ENCODE results near the gene GRID2.

- TF ChIP-seq, protein P1, sequence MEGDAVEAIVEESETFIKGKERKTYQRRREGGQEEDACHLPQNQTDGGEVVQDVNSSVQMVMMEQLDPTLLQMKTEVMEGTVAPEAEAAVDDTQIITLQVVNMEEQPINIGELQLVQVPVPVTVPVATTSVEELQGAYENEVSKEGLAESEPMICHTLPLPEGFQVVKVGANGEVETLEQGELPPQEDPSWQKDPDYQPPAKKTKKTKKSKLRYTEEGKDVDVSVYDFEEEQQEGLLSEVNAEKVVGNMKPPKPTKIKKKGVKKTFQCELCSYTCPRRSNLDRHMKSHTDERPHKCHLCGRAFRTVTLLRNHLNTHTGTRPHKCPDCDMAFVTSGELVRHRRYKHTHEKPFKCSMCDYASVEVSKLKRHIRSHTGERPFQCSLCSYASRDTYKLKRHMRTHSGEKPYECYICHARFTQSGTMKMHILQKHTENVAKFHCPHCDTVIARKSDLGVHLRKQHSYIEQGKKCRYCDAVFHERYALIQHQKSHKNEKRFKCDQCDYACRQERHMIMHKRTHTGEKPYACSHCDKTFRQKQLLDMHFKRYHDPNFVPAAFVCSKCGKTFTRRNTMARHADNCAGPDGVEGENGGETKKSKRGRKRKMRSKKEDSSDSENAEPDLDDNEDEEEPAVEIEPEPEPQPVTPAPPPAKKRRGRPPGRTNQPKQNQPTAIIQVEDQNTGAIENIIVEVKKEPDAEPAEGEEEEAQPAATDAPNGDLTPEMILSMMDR (IDR thresholded peaks at IDR 0.05): no peak
- TF ChIP-seq POLR2AphosphoS5 (IDR thresholded peaks at IDR 0.05): no peak
- no peak for TF ChIP-seq POLR2A (IDR thresholded peaks at IDR 0.05)
Measured at GRCh38 chr4:92307181-92307580, 3.4 kb downstream of the GRID2 start.

All from breast epithelium (tissue), 3 donors.